ENCODE measurements around the gene SNX25. TPM values are rescaled to one million over a fixed set of nuclear protein-coding genes. Genes with fewer than 3 reads are reported as not detected.

The SNX25 gene
- total and polyA plus RNA-seq, 2 of the 13 experiments (the other 11 are each of a cell fraction or from before 2014, with no cell fraction given): 23.4 to 23.5 TPM

DNA sequence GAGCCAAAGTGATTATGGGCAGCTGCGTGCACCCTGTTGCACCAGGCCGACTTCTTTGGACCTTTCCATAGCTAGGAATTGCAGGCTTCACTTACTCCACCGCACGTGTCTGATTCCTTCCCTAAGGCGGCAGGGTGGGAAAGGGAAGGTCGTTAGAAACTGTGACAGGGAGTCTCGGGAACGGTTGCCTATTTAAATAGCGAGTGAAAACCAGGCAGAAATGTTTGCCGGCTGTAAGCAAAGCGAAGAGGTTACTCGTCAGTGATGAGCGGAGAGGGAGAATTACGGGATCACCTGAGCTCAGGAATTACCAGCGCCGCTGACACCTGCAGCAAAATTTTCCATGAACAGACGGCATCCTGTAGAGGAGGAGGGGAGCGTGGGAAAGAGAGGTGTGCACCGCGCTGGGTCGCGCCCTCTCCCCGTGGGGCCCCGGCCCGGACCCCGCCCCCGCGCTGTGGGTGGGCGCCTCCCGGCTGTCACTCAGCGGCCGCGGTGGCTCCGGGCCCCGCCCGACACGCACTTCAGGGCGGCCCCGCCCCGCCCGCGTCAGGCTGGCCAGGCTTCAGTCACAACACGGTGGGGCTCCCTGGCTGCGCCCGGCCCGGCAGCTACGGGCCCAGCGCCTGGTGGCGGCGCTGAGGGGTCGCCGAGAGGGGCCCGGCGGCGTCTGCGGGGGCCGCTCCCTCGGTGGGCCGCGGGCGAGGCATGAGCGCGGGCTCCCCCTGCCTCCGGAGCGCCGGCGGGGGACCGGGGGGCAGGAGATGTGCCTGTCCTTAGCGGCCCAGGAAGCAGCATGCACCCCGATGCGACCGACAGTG is at the start of gene SNX25 (continued):
- TF ChIP-seq, protein P1, sequence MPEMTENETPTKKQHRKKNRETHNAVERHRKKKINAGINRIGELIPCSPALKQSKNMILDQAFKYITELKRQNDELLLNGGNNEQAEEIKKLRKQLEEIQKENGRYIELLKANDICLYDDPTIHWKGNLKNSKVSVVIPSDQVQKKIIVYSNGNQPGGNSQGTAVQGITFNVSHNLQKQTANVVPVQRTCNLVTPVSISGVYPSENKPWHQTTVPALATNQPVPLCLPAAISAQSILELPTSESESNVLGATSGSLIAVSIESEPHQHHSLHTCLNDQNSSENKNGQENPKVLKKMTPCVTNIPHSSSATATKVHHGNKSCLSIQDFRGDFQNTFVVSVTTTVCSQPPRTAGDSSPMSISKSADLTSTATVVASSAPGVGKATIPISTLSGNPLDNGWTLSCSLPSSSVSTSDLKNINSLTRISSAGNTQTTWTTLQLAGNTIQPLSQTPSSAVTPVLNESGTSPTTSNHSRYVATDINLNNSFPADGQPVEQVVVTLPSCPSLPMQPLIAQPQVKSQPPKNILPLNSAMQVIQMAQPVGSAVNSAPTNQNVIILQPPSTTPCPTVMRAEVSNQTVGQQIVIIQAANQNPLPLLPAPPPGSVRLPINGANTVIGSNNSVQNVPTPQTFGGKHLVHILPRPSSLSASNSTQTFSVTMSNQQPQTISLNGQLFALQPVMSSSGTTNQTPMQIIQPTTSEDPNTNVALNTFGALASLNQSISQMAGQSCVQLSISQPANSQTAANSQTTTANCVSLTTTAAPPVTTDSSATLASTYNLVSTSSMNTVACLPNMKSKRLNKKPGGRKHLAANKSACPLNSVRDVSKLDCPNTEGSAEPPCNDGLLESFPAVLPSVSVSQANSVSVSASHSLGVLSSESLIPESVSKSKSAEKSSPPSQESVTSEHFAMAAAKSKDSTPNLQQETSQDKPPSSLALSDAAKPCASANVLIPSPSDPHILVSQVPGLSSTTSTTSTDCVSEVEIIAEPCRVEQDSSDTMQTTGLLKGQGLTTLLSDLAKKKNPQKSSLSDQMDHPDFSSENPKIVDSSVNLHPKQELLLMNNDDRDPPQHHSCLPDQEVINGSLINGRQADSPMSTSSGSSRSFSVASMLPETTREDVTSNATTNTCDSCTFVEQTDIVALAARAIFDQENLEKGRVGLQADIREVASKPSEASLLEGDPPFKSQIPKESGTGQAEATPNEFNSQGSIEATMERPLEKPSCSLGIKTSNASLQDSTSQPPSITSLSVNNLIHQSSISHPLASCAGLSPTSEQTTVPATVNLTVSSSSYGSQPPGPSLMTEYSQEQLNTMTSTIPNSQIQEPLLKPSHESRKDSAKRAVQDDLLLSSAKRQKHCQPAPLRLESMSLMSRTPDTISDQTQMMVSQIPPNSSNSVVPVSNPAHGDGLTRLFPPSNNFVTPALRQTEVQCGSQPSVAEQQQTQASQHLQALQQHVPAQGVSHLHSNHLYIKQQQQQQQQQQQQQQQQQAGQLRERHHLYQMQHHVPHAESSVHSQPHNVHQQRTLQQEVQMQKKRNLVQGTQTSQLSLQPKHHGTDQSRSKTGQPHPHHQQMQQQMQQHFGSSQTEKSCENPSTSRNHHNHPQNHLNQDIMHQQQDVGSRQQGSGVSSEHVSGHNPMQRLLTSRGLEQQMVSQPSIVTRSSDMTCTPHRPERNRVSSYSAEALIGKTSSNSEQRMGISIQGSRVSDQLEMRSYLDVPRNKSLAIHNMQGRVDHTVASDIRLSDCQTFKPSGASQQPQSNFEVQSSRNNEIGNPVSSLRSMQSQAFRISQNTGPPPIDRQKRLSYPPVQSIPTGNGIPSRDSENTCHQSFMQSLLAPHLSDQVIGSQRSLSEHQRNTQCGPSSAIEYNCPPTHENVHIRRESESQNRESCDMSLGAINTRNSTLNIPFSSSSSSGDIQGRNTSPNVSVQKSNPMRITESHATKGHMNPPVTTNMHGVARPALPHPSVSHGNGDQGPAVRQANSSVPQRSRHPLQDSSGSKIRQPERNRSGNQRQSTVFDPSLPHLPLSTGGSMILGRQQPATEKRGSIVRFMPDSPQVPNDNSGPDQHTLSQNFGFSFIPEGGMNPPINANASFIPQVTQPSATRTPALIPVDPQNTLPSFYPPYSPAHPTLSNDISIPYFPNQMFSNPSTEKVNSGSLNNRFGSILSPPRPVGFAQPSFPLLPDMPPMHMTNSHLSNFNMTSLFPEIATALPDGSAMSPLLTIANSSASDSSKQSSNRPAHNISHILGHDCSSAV (CRISPR knock-in tag; IDR thresholded peaks at IDR 0.05; ENCODE audit: borderline replicate concordance): no peak
- 0 out of 2 replicates have a peak, but pooled peaks have one; percentile 46 for TF ChIP-seq ZMAT3 (CRISPR knock-in tag; conservative IDR thresholded peaks at IDR 0.05)
- TF ChIP-seq, protein P2, sequence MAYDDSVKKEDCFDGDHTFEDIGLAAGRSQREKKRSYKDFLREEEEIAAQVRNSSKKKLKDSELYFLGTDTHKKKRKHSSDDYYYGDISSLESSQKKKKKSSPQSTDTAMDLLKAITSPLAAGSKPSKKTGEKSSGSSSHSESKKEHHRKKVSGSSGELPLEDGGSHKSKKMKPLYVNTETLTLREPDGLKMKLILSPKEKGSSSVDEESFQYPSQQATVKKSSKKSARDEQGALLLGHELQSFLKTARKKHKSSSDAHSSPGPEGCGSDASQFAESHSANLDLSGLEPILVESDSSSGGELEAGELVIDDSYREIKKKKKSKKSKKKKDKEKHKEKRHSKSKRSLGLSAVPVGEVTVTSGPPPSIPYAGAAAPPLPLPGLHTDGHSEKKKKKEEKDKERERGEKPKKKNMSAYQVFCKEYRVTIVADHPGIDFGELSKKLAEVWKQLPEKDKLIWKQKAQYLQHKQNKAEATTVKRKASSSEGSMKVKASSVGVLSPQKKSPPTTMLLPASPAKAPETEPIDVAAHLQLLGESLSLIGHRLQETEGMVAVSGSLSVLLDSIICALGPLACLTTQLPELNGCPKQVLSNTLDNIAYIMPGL (CRISPR knock-in tag; IDR thresholded peaks at IDR 0.05; ENCODE audit: borderline replicate concordance in 1 of 2, low read depth in 1 of 2): peak; percentile 57 to 60; a peak in 2 of 4 replicates
- TF ChIP-seq, protein P3, sequence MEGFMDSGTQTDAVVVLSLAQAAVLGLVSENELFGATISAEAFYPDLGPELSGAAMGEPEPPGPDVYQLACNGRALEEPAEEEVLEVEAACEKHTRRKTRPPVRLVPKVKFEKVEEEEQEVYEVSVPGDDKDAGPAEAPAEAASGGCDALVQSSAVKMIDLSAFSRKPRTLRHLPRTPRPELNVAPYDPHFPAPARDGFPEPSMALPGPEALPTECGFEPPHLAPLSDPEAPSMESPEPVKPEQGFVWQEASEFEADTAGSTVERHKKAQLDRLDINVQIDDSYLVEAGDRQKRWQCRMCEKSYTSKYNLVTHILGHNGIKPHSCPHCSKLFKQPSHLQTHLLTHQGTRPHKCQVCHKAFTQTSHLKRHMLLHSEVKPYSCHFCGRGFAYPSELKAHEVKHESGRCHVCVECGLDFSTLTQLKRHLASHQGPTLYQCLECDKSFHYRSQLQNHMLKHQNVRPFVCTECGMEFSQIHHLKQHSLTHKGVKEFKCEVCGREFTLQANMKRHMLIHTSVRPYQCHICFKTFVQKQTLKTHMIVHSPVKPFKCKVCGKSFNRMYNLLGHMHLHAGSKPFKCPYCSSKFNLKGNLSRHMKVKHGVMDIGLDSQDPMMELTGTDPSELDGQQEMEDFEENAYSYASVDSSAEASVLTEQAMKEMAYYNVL (CRISPR knock-in tag; IDR thresholded peaks at IDR 0.05; ENCODE audit: borderline replicate concordance): 0 out of 2 replicates have a peak, but pooled peaks have one; percentile 55
- no peak for TF ChIP-seq LCORL (IDR thresholded peaks at IDR 0.05)
- TF ChIP-seq LCORL (CRISPR knock-in tag; IDR thresholded peaks at IDR 0.05): no peak
- 0 out of 2 replicates have a peak, but pooled peaks have one; percentile 47 for TF ChIP-seq POLR2G (IDR thresholded peaks at IDR 0.05; ENCODE audit: low read depth, low read length)
- no peak for TF ChIP-seq TEAD2 (CRISPR knock-in tag; IDR thresholded peaks at IDR 0.05)
- 0 out of 2 replicates have a peak, but pooled peaks have one; percentile 28 for TF ChIP-seq ZNF292 (CRISPR knock-in tag; IDR thresholded peaks at IDR 0.05; ENCODE audit: borderline replicate concordance, low read depth)
- peak; percentile 87 for TF ChIP-seq ZNF431 (CRISPR knock-in tag; IDR thresholded peaks at IDR 0.05; ENCODE audit: borderline replicate concordance, low read depth)
- TF ChIP-seq SMYD3 (CRISPR knock-in tag; IDR thresholded peaks at IDR 0.05): no peak
- peak; percentile 62 for TF ChIP-seq HOXA3 (CRISPR knock-in tag; IDR thresholded peaks at IDR 0.05)
- TF ChIP-seq ZNF746 (CRISPR knock-in tag; IDR thresholded peaks at IDR 0.05): peak; percentile 64; the same call in 1 of the 2 replicates
- TF ChIP-seq, protein P4, sequence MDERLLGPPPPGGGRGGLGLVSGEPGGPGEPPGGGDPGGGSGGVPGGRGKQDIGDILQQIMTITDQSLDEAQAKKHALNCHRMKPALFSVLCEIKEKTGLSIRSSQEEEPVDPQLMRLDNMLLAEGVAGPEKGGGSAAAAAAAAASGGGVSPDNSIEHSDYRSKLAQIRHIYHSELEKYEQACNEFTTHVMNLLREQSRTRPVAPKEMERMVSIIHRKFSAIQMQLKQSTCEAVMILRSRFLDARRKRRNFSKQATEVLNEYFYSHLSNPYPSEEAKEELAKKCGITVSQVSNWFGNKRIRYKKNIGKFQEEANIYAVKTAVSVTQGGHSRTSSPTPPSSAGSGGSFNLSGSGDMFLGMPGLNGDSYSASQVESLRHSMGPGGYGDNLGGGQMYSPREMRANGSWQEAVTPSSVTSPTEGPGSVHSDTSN (CRISPR knock-in tag; IDR thresholded peaks at IDR 0.05): peak; percentile 77
- TF ChIP-seq SRY (CRISPR knock-in tag; IDR thresholded peaks at IDR 0.05): 0 out of 2 replicates have a peak, but pooled peaks have one; percentile 22
